GM12874 (cell line): ENCODE results near the gene PLB1.

Experiments used
- CTCF ChIP-seq: IDR thresholded peaks from 2 replicates; pipeline ENCODE4 v1.5.1; 2011; ENCODE audit warnings: low read depth, mild to moderate bottlenecking, control low read depth, low read length, moderate library complexity; ENCODE audit not compliant: insufficient read depth

PLB1 gene

DNA sequence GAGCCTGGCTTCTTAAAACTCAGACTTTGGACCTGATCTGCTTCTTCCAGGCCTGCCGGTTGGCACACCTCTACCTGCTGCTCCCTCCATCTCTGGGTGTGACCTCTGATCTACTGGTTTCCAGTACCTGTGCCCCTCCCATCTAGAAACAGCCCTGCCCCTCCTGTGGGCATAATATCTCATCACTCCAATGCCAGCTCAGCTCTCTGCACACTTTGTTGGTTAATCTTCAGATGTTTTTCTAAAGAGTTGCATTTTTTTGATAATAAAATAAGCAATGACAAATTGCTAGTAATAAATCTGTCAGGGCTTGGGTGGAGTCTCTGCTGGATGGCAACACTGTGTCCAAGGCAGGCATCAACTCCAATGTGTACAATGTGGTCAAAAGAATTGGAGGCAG lies 166.2 kb downstream of the PLB1 start:
- TF ChIP-seq CTCF: no peak

DNA sequence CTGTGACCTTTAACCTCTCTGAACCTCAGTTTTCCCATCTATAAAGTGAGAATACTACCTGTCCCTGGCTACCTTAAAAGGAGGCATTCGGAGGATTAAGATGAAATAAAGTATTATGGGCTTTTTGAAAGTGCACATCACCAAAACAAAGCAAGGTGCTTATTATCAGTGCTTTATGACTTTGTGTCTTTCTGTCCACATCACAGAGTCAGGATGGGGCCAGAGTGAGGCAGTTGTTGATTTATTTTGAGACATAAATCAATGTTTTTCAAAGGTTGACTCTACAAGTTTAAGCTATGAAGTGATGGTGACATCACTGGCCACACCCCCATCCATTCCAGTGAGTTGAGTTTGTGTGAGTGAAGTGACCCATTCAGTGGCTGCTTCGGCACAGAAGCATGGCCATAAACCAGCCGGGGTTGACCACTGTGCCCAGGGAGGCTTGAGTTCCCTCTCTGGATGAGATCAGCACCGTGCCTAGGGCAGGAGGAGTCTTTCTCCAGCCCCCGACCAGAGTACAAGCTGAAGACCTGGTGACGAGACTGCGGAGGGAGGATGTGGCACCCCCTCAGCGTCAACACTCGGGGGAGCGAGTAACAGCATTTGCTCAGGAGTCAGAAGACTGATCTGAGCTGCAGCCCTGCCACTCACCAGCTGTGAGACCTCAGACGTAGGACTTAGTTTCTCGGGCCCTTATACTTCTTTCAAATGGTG lies 166.8 kb downstream of the PLB1 start:
- no peak for TF ChIP-seq CTCF

- no peak for TF ChIP-seq CTCF
Observed at GRCh38 chr2:28663359-28663758, 167.5 kb downstream of the PLB1 start.

DNA sequence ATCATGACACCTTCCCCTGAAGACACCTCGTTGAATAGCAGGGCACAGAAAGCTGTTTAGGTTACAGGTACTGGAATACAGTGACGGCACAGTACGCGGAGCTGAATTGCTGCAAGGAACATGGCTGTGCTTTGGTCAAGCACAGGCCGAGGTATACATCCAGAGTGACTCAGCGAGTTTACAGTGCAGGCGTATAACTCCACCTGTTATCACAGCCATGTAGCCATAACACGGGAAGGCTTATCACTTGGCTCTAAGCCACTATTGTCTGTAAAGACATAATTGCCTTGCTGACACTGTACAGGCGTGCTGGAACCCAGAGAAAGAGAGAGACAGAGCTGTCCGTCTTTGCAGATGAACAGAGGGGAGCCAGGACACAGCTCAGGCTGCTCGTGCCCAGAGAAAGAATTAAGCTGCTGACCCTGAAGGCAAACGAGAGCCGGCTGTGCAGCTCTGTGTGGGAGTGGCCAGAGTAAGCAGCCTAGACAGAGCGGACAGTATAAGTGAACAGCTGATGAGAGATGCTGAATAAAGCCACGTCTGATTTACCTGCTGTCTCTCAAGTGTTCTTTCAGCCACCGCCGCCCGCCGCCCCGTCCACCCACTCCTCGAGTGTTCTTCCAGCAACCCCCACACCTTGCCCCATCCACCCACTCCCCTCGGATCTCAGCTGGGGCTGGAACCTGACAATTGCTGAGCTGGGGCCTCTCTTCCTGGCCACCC lies 168.4 kb downstream of the PLB1 start:
- no peak for TF ChIP-seq CTCF

- TF ChIP-seq CTCF: no peak
Observed at GRCh38 chr2:28665041-28665704, 169.3 kb downstream of the PLB1 start.

DNA sequence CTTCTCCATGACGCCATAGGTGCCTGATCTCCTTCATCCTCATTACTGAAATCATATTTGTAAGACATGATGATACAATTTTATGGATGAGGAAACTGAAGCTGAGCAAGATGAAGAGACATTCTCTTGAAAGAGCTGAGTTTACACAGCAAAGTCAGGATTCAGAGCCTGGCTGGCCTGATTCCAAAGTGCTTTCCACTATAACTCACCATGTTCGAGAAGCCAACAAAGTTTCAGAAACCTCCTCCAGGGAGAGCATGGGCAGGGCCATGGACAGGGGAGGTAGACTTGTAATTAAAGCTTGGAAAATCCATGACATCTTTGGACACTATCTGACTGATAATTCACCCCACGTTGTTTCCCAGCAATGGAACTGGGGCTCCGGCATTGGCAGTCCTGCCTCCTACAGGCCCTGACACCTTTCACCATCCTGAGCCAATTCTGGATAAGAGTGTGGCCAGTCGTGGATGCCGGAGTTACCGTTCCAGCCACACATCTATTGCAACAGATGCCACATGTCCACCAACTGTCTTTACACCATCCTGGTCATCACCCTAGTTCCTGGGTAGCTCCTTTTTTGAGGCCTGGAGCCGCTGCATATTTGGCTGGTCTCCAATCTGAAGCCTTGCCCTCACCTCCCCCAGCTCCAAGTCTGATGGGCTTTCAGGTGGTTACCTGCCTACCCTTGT lies 170.8 kb downstream of the PLB1 start:
- TF ChIP-seq CTCF: no peak

DNA sequence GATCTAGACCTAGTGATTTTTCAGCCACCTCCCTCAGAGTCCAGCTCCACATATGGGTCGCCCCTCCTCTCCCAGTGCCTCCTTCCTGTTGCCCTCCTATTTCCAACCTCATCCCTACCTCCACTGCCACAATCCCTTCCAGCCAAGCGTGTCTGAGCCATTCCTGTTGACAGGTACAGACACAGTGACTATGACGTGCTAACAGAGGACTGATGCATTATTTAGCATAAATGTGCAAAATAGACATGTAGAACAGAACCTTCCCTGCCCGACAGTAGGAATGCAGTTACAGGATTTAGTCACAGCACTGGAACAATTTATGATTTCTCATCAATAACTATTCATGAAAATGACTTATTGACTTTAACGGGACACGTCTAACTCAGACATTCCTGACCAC lies 171.4 kb downstream of the PLB1 start:
- TF ChIP-seq CTCF: no peak
